ENCODE data around the gene MORC1.

GRCh38 chr3:109131276-109131675 lies 13.3 kb upstream of the MORC1 start:
- TF ChIP-seq EZH2 (optimal IDR thresholded peaks at IDR 0.05; ENCODE audit: low read depth, low read length) (no peak), EZH2phosphoT487 (IDR thresholded peaks at IDR 0.05; ENCODE audit: low read length) (no peak)
- TF ChIP-seq, protein P1, sequence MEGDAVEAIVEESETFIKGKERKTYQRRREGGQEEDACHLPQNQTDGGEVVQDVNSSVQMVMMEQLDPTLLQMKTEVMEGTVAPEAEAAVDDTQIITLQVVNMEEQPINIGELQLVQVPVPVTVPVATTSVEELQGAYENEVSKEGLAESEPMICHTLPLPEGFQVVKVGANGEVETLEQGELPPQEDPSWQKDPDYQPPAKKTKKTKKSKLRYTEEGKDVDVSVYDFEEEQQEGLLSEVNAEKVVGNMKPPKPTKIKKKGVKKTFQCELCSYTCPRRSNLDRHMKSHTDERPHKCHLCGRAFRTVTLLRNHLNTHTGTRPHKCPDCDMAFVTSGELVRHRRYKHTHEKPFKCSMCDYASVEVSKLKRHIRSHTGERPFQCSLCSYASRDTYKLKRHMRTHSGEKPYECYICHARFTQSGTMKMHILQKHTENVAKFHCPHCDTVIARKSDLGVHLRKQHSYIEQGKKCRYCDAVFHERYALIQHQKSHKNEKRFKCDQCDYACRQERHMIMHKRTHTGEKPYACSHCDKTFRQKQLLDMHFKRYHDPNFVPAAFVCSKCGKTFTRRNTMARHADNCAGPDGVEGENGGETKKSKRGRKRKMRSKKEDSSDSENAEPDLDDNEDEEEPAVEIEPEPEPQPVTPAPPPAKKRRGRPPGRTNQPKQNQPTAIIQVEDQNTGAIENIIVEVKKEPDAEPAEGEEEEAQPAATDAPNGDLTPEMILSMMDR (IDR thresholded peaks at IDR 0.05; ENCODE audit: low read length) = no peak
